MM.1S (cell line): ENCODE measurements around the gene KCNJ1.

Source experiments
- CTCF ChIP-seq: fragments of 300-600 bp; sonication (generic); IDR thresholded peaks from 2 replicates; pipeline ENCODE4 v1.5.1; 2016; ENCODE audit warnings: antibody characterized with exemption, low read length, mixed read lengths
- EZH2 ChIP-seq: fragments of 300-600 bp; sonication (generic); optimal IDR thresholded peaks from 2 replicates; pipeline ENCODE3; 2017; ENCODE audit warnings: low read depth, mild to moderate bottlenecking, antibody characterized with exemption, low read length, mixed read lengths

GRCh38 chr11:128894685-128895084, 27.6 kb upstream of the KCNJ1 start:
- TF ChIP-seq CTCF, result no peak
- TF ChIP-seq EZH2, result no peak
